ENCODE measurements around the gene GSTM5.
"Not testable (repeated sequence)": the region's sequence is repeated elsewhere in the genome, so short reads cannot be mapped to it uniquely, and the experiment has no call there.

GSTM5 gene

GRCh38 chr1:109732390-109732881, 20.4 kb downstream of the GSTM5 start:
- DNase-seq: no peak

GRCh38 chr1:109733236-109733870, 21.3 kb downstream of the GSTM5 start:
- DNase-seq: no peak

- DNase-seq: peak; percentile 72
These were observed 27.9 kb downstream of the GSTM5 start for GRCh38 chr1:109739738-109740614.

GRCh38 chr1:109740615-109741373, 28.7 kb downstream of the GSTM5 start, which contains the start of gene GSTM3:
TSS of gene GSTM3 (minus strand) at chr1:109741038. CDS start at chr1:109740287, 751 bp downstream.
- no peak for DNase-seq

- not testable (repeated sequence) for DNase-seq
These were observed 36.3 kb downstream of the GSTM5 start for GRCh38 chr1:109748311-109748710.

GRCh38 chr1:109749221-109749620, 37.2 kb downstream of the GSTM5 start:
- DNase-seq: no peak

GRCh38 chr1:109750241-109750882, 38.3 kb downstream of the GSTM5 start:
- DNase-seq: no peak

- no peak for DNase-seq
These were observed 38.9 kb downstream of the GSTM5 start for GRCh38 chr1:109750920-109751319.

GRCh38 chr1:109751531-109752260, 39.6 kb downstream of the GSTM5 start:
- no peak for DNase-seq

GRCh38 chr1:109754738-109755137, 42.7 kb downstream of the GSTM5 start:
- DNase-seq: no peak

GRCh38 chr1:109756325-109756724, 44.3 kb downstream of the GSTM5 start:
- DNase-seq: not testable (repeated sequence)

- no peak for DNase-seq
These were observed 44.9 kb downstream of the GSTM5 start for GRCh38 chr1:109756848-109757521.

GRCh38 chr1:109757936-109758786, 46.1 kb downstream of the GSTM5 start:
- DNase-seq: no peak

GRCh38 chr1:109759513-109760334, 47.7 kb downstream of the GSTM5 start:
- DNase-seq: no peak

- no peak for DNase-seq
These were observed 48.7 kb downstream of the GSTM5 start for GRCh38 chr1:109760581-109761226.

- no peak for DNase-seq
These were observed 49.4 kb downstream of the GSTM5 start for GRCh38 chr1:109761227-109762038.

- DNase-seq: no peak
These were observed 50.1 kb downstream of the GSTM5 start for GRCh38 chr1:109762039-109762585.

All from NCI-H2171 (cell line).